HG02610 (cell line): ENCODE data around the gene LRRC71.
"Not testable (repeated sequence)": the region's sequence is repeated elsewhere in the genome, so short reads cannot be mapped to it uniquely, and the experiment has no call there.

Experiments used
- ATAC-seq: cut with Tn5 transposase; IDR thresholded peaks from one replicate; pipeline ENCODE4 v1.9.1; 2021; ENCODE audit warnings: mild to moderate bottlenecking, moderate library complexity; ENCODE audit not compliant: unreplicated experiment

The LRRC71 gene

GRCh38 chr1:156926695-156927094 is 6.3 kb downstream of the LRRC71 start:
- not testable (repeated sequence) for ATAC-seq

GRCh38 chr1:156927215-156928042 is 7.0 kb downstream of the LRRC71 start:
- ATAC-seq, result no peak

- ATAC-seq, result no peak
Measured at GRCh38 chr1:156928043-156928602, 7.7 kb downstream of the LRRC71 start.

- no peak for ATAC-seq
Measured at GRCh38 chr1:156929596-156930238, 9.3 kb downstream of the LRRC71 start.

- no peak for ATAC-seq
Measured at GRCh38 chr1:156930483-156930882, 10.1 kb downstream of the LRRC71 start.

- no peak for ATAC-seq
Measured at GRCh38 chr1:156931211-156931952, 10.9 kb downstream of the LRRC71 start.

- no peak for ATAC-seq
Measured at GRCh38 chr1:156931974-156932710, 11.7 kb downstream of the LRRC71 start.

- ATAC-seq, result no peak
Measured at GRCh38 chr1:156933136-156933535, 12.7 kb downstream of the LRRC71 start.

GRCh38 chr1:156935505-156936128 is 15.2 kb downstream of the LRRC71 start:
- no peak for ATAC-seq

GRCh38 chr1:156936191-156936590 is 15.8 kb downstream of the LRRC71 start:
- no peak for ATAC-seq

- no peak for ATAC-seq
Measured at GRCh38 chr1:156936721-156937220, 16.3 kb downstream of the LRRC71 start.

GRCh38 chr1:156937883-156938282 is 17.5 kb downstream of the LRRC71 start:
- ATAC-seq, result no peak

GRCh38 chr1:156938813-156939212 is 18.4 kb downstream of the LRRC71 start:
- no peak for ATAC-seq

GRCh38 chr1:156939786-156940334 is 19.4 kb downstream of the LRRC71 start:
- no peak for ATAC-seq

- ATAC-seq, result no peak
Measured at GRCh38 chr1:156941675-156942074, 21.2 kb downstream of the LRRC71 start.

- no peak for ATAC-seq
Measured at GRCh38 chr1:156942176-156942575, 21.7 kb downstream of the LRRC71 start.

- no peak for ATAC-seq
Measured at GRCh38 chr1:156942576-156942975, 22.1 kb downstream of the LRRC71 start.

- no peak for ATAC-seq
Measured at GRCh38 chr1:156943756-156944155, 23.3 kb downstream of the LRRC71 start.

- ATAC-seq, result no peak
Measured at GRCh38 chr1:156944268-156944667, 23.8 kb downstream of the LRRC71 start.

GRCh38 chr1:156944848-156945247 is 24.4 kb downstream of the LRRC71 start:
- ATAC-seq, result no peak
